ENCODE data around the gene RABGAP1L. TPM values are rescaled to one million over a fixed set of nuclear protein-coding genes. Genes with fewer than 3 reads are reported as not detected.

Gene RABGAP1L
- total RNA-seq, 1 experiment from 2014 or later = 29.3 TPM

DNA sequence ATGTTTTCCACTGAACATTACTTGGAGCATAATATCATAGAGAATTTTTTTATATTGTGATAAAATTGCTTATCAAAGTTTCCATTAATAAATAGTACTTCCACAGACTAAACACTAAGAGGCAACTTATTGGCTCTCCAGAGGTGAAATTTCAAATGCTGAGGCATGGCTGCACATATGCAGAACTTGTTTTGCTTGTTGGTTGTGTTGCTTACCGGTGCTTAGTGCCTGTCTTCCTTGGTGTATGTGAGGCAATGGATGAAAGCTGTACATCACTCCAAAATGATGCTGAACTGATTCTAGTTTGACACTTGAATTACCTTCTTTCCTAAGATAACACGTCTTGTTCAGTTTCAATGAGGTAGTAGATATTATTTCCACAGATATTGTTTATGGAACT, 258.6 kb downstream of the RABGAP1L start:
- Histone ChIP-seq H3K4me3 (replicated peaks in 1 of 2; ENCODE audit: low read depth in 1 of 2, low read length in 2 of 2) (no peak overlapping the region), H3K9me3 (ENCODE audit: control insufficient read depth in 1 of 2, insufficient read depth in 1 of 2, low read depth in 1 of 2, low read length in 2 of 2) (no peaks in the 10 kb centered on the region), H3K27me3 (ENCODE audit: insufficient read depth, low read length) (no peaks in the 10 kb centered on the region), H3K27ac (ENCODE audit: low read depth, low read length) (no peak overlapping the region), H3K9me2 (ENCODE audit: insufficient read depth) (no peaks in the 10 kb centered on the region), H3K9ac (ENCODE audit: low read length) (no peak overlapping the region), H3K79me2 (ENCODE audit: insufficient read depth, low read length) (no peaks in the 10 kb centered on the region), H4K20me1 (ENCODE audit: insufficient read depth) (no peaks in the 10 kb centered on the region), H3K4me2 (ENCODE audit: low read length) (no peak overlapping the region), H3K36me3 (ENCODE audit: control insufficient read depth in 1 of 2, insufficient read depth in 2 of 2, low read length in 2 of 2) (no peaks in the 10 kb centered on the region), H3K4me1 (ENCODE audit: control insufficient read depth in 1 of 2, insufficient read depth in 2 of 2, low read length in 2 of 2) (no peaks in the 10 kb centered on the region), H2AFZ (ENCODE audit: low read depth, low read length, poor library complexity, severe bottlenecking) (no peak overlapping the region)
- intact Hi-C loops (cut with micrococcal nuclease) = no loop called here
- DNase-seq (ENCODE audit: low read depth, low spot score) = no peak
- TF ChIP-seq, protein P1, sequence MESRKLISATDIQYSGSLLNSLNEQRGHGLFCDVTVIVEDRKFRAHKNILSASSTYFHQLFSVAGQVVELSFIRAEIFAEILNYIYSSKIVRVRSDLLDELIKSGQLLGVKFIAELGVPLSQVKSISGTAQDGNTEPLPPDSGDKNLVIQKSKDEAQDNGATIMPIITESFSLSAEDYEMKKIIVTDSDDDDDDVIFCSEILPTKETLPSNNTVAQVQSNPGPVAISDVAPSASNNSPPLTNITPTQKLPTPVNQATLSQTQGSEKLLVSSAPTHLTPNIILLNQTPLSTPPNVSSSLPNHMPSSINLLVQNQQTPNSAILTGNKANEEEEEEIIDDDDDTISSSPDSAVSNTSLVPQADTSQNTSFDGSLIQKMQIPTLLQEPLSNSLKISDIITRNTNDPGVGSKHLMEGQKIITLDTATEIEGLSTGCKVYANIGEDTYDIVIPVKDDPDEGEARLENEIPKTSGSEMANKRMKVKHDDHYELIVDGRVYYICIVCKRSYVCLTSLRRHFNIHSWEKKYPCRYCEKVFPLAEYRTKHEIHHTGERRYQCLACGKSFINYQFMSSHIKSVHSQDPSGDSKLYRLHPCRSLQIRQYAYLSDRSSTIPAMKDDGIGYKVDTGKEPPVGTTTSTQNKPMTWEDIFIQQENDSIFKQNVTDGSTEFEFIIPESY (IDR thresholded peaks at IDR 0.05; ENCODE audit: extremely low read depth, insufficient replicate concordance, low read length) = no peak
- no peak for TF ChIP-seq EGR1 (IDR thresholded peaks at IDR 0.05; ENCODE audit: low read depth)
- no peak for TF ChIP-seq EZH2 (IDR thresholded peaks at IDR 0.05)
- TF ChIP-seq SRF (IDR thresholded peaks at IDR 0.05; ENCODE audit: low read depth) = no peak
- TF ChIP-seq POLR2AphosphoS5 (IDR thresholded peaks at IDR 0.05; ENCODE audit: low read depth, low read length) = no peak
- no peak for TF ChIP-seq POLR2A (IDR thresholded peaks at IDR 0.05; ENCODE audit: borderline replicate concordance, extremely low read depth, insufficient read depth, insufficient read length)
- TF ChIP-seq EZH2phosphoT487 (IDR thresholded peaks at IDR 0.05; ENCODE audit: borderline replicate concordance) = no peak
- no peak for TF ChIP-seq SP1 (IDR thresholded peaks at IDR 0.05; ENCODE audit: low read depth)
- TF ChIP-seq YY1 (IDR thresholded peaks at IDR 0.05; ENCODE audit: extremely low read depth, insufficient replicate concordance, low read depth, low read length) = no peak
- TF ChIP-seq JUND (IDR thresholded peaks at IDR 0.05) = no peak
- TF ChIP-seq, protein P2, sequence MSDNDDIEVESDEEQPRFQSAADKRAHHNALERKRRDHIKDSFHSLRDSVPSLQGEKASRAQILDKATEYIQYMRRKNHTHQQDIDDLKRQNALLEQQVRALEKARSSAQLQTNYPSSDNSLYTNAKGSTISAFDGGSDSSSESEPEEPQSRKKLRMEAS (IDR thresholded peaks at IDR 0.05) = no peak
- TF ChIP-seq SIN3A (IDR thresholded peaks at IDR 0.05; ENCODE audit: low read depth) = no peak
- no peak for TF ChIP-seq CEBPB (IDR thresholded peaks at IDR 0.05; ENCODE audit: low read depth)
- TF ChIP-seq, protein P3, sequence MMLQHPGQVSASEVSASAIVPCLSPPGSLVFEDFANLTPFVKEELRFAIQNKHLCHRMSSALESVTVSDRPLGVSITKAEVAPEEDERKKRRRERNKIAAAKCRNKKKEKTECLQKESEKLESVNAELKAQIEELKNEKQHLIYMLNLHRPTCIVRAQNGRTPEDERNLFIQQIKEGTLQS (IDR thresholded peaks at IDR 0.05) = no peak
- ChIA-PET POLR2A (no interaction called here), RAD21 (ENCODE audit: low non-redundant PET in 1 of 2, low total read pairs in 2 of 2, uncharacterized antibody in 2 of 2, unreplicated experiment in 2 of 2) (no interaction called here), CTCF (no interaction called here)
- no peak for ATAC-seq
- BruUV-seq (replicated peaks) = no TSS peak

Measured in HCT116 (cell line).